IMR-90 (cell line): ENCODE results near the gene PPL.

ENCODE experiments used
- CEBPB ChIP-seq: IDR thresholded peaks from 2 replicates; pipeline ENCODE4 v1.6.1; 2012; ENCODE audit warnings: low read depth, low read length, improper control_type of control experiment
- CTCF ChIP-seq: conservative IDR thresholded peaks from 2 replicates; pipeline ENCODE4 v1.5.1; 2012; ENCODE audit warnings: mild to moderate bottlenecking, low read depth, low read length, improper control_type of control experiment
- POLR2A ChIP-seq: IDR thresholded peaks from 2 replicates; pipeline ENCODE4 v1.6.1; 2012; ENCODE audit warnings: mild to moderate bottlenecking, low read depth, low read length
- SMC3 ChIP-seq: fragments of 150-350 bp; IDR thresholded peaks from 2 replicates; pipeline ENCODE4 v1.6.1; 2016; ENCODE audit warnings: low read depth, mild to moderate bottlenecking, antibody characterized with exemption, low read length, moderate library complexity

- no peak for TF ChIP-seq POLR2A
- TF ChIP-seq CTCF, result no peak
- TF ChIP-seq SMC3, result no peak
- no peak for TF ChIP-seq CEBPB
Observed at GRCh38 chr16:4979736-4980660, 43.0 kb upstream of the PPL start.
